Panc1 (cell line): ENCODE data around the gene ZNF497. TPM values are rescaled to one million over a fixed set of nuclear protein-coding genes. Genes with fewer than 3 reads are reported as not detected.

ENCODE experiments used
- ATAC-seq: fragments of 200-7000 bp; cut with Tn5 transposase; 2 replicates; pipeline ENCODE4 v1.9.1; 2020; ENCODE audit warnings: mild to moderate bottlenecking, moderate library complexity
- BruUV-seq: library from RNA; stranded (reverse); fragments of 400-500 nt; replicated peaks from 2 replicates; lab custom pipeline; 2021; lab: Mats Ljungman, UMichigan
- CTCF ChIA-PET: fragments of 300-600 bp; sonication (Branson Sonifier 250); formaldehyde crosslinking; loops from one replicate; lab custom pipeline; 2022; ENCODE audit warnings: antibody characterized with exemption; lab: Charles Lee
- POLR2A ChIA-PET: fragments of 300-600 bp; sonication (Branson Sonifier 250); formaldehyde crosslinking; loops from one replicate; lab custom pipeline; 2022; ENCODE audit warnings: antibody characterized with exemption; lab: Charles Lee
- DNase-seq: peaks from one replicate; pipeline ENCODE4 v3.0.0-alpha.2; 2010; ENCODE audit warnings: low read depth, low spot score
- H3K27ac ChIP-seq: 2 replicates; pipeline ENCODE4 v1.5.1; 2011; ENCODE audit warnings: mild to moderate bottlenecking, low read length, inconsistent platforms
- H3K27me3 ChIP-seq: fragments of 200-500 bp; sonication (Bioruptor generic); 2 replicates; pipeline ENCODE4 v1.6.0; 2014; ENCODE audit warnings: low read length, inconsistent platforms; ENCODE audit not compliant: control insufficient read depth, insufficient read depth
- H3K36me3 ChIP-seq: fragments of 200-500 bp; sonication (Bioruptor generic); 2 replicates; pipeline ENCODE4 v1.5.1; 2014; ENCODE audit warnings: inconsistent platforms, mild to moderate bottlenecking, low read length, moderate library complexity; ENCODE audit not compliant: control insufficient read depth, insufficient read depth
- H3K4me1 ChIP-seq: 2 replicates; pipeline ENCODE4 v1.5.1; 2011; ENCODE audit warnings: inconsistent platforms, mild to moderate bottlenecking, low read length, moderate library complexity; ENCODE audit not compliant: control insufficient read depth, insufficient read depth
- H3K4me3 ChIP-seq, 2 experiments: 2 replicates each; pipeline ENCODE4 v1.5.1; 2011 to 2012; ENCODE audit warnings: low read depth in 2 of 2, low read length in 2 of 2, mild to moderate bottlenecking in 2 of 2, inconsistent platforms in 1 of 2, moderate library complexity in 1 of 2
- H3K9me3 ChIP-seq: fragments of 200-500 bp; sonication (Bioruptor generic); 2 replicates; pipeline ENCODE4 v1.5.1; 2014; ENCODE audit warnings: low read depth, mild to moderate bottlenecking, inconsistent platforms, low read length, moderate library complexity; ENCODE audit not compliant: control insufficient read depth, insufficient read depth
- CTCF ChIP-seq: fragments of 450-650 bp; IDR thresholded peaks from 2 replicates; pipeline ENCODE4 v1.5.1; 2017; ENCODE audit warnings: mild to moderate bottlenecking
- POLR2AphosphoS5 ChIP-seq: IDR thresholded peaks from 2 replicates; pipeline ENCODE4 v1.6.1; 2012; ENCODE audit warnings: mild to moderate bottlenecking, low read depth, low read length, moderate library complexity
- SIN3A ChIP-seq: IDR thresholded peaks from 2 replicates; pipeline ENCODE4 v1.6.1; 2012; ENCODE audit warnings: low read depth, mild to moderate bottlenecking, low read length, moderate library complexity, borderline replicate concordance; ENCODE audit not compliant: insufficient read depth
- TCF7L2 ChIP-seq: IDR thresholded peaks from 2 replicates; pipeline ENCODE4 v1.6.1; 2011; ENCODE audit warnings: mild to moderate bottlenecking, low read depth, low read length, inconsistent platforms
- in situ Hi-C: cut with HindIII; loops from 2 replicates; pipeline ENCODE4 v1.10.0; 2016; ENCODE audit warnings: low sequenced_read_pairs, low pct_unique_long_range_greater_than_20kb
- intact Hi-C: fragments of 100-400 bp; cut with micrococcal nuclease; formaldehyde crosslinking; loops from one replicate; pipeline ENCODE4 v1.10.0; 2022; ENCODE audit not compliant: unreplicated experiment
- total RNA-seq: library from RNA; stranded (reverse); gene quantifications from one replicate; pipeline ENCODE4 v1.2.1, GENCODE V29; 2021; ENCODE audit not compliant: unreplicated experiment
- TF ChIP-seq, protein P1 (sequence below), 2 experiments: IDR thresholded peaks; 2 replicates each; pipeline ENCODE4 v1.6.1; 2011 to 2012; ENCODE audit warnings: low read depth in 2 of 2, control low read depth in 1 of 2, low read length in 1 of 2, mild to moderate bottlenecking in 1 of 2, moderate library complexity in 1 of 2; ENCODE audit not compliant: insufficient read depth in 1 of 2

ZNF497 gene
- total RNA-seq, 1 experiment from 2014 or later, result 1.9 TPM

- Histone ChIP-seq H3K36me3 (no peaks in the 10 kb centered on the region), H3K4me3 (no peak overlapping the region), H3K27ac (no peak overlapping the region), H3K4me1 (peaks cover 8% of the 10 kb centered on the region; the same call in 1 of the 2 replicates), H3K27me3 (no peaks in the 10 kb centered on the region), H3K9me3 (no peaks in the 10 kb centered on the region)
- no peak for DNase-seq
- POLR2A ChIA-PET, result no interaction called here
- intact Hi-C loops, result no loop called here
- in situ Hi-C loops, result no loop called here
- no TSS peak for BruUV-seq
- TF ChIP-seq CTCF (no peak), TCF7L2 (no peak), SIN3A (no peak), POLR2AphosphoS5 (no peak)
- TF ChIP-seq, protein P1, sequence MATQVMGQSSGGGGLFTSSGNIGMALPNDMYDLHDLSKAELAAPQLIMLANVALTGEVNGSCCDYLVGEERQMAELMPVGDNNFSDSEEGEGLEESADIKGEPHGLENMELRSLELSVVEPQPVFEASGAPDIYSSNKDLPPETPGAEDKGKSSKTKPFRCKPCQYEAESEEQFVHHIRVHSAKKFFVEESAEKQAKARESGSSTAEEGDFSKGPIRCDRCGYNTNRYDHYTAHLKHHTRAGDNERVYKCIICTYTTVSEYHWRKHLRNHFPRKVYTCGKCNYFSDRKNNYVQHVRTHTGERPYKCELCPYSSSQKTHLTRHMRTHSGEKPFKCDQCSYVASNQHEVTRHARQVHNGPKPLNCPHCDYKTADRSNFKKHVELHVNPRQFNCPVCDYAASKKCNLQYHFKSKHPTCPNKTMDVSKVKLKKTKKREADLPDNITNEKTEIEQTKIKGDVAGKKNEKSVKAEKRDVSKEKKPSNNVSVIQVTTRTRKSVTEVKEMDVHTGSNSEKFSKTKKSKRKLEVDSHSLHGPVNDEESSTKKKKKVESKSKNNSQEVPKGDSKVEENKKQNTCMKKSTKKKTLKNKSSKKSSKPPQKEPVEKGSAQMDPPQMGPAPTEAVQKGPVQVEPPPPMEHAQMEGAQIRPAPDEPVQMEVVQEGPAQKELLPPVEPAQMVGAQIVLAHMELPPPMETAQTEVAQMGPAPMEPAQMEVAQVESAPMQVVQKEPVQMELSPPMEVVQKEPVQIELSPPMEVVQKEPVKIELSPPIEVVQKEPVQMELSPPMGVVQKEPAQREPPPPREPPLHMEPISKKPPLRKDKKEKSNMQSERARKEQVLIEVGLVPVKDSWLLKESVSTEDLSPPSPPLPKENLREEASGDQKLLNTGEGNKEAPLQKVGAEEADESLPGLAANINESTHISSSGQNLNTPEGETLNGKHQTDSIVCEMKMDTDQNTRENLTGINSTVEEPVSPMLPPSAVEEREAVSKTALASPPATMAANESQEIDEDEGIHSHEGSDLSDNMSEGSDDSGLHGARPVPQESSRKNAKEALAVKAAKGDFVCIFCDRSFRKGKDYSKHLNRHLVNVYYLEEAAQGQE (IDR thresholded peaks at IDR 0.05; ENCODE audit: insufficient read depth in 1 of 2, low read depth in 2 of 2, low read length in 1 of 2), result no peak
- ATAC-seq, result no peak
- CTCF ChIA-PET, result interaction anchor here (0.6 to 0.7 kb wide), 2 partner anchors 67 to 797 kb away, joined by 5 to 8 read pairs; no protein-coding TSS in a partner anchor
These were observed 11.5 kb downstream of the ZNF497 start for GRCh38 chr19:58350871-58351557.

- no peak for DNase-seq
- in situ Hi-C loops, result no loop called here
These were observed 12.3 kb downstream of the ZNF497 start for GRCh38 chr19:58350001-58350861.

More at GRCh38 chr19:58350001-58350861, 12.3 kb downstream of the ZNF497 start:
- Histone ChIP-seq H3K4me1 (peaks cover 8% of the 10 kb centered on the region; the same call in 1 of the 2 replicates), H3K9me3 (no peaks in the 10 kb centered on the region), H3K27ac (no peak overlapping the region), H3K36me3 (no peaks in the 10 kb centered on the region), H3K4me3 (no peak overlapping the region), H3K27me3 (no peaks in the 10 kb centered on the region)
- no peak for ATAC-seq
- ChIA-PET POLR2A (no interaction called here), CTCF (no interaction called here)
- TF ChIP-seq POLR2AphosphoS5 (no peak), CTCF (no peak), TCF7L2 (no peak)
- TF ChIP-seq, protein P1 (IDR thresholded peaks at IDR 0.05; ENCODE audit: insufficient read depth in 1 of 2, low read depth in 2 of 2, low read length in 1 of 2), result no peak
- no TSS peak for BruUV-seq
- intact Hi-C loops, result no loop called here
